ENCODE measurements around the gene MTUS2.

MTUS2 gene

GRCh38 chr13:29483623-29484022, 663.5 kb downstream of the MTUS2 start:
- H3K36me3 ChIP-seq (ENCODE audit: insufficient read depth, low read length): no peaks in the 10 kb centered on the region
- H2AFZ ChIP-seq (ENCODE audit: low read length): no peak overlapping the region
- H3K9me2 ChIP-seq (replicated peaks; ENCODE audit: low read depth, low read length): no peaks in the 10 kb centered on the region
- H3K27me3 ChIP-seq (ENCODE audit: insufficient read depth, low read length, poor library complexity, severe bottlenecking): no peaks in the 10 kb centered on the region
- H4K20me1 ChIP-seq (ENCODE audit: insufficient read depth, low read length, poor library complexity, severe bottlenecking): no peaks in the 10 kb centered on the region
- H3K4me2 ChIP-seq (ENCODE audit: low read depth, low read length, poor library complexity, severe bottlenecking): no peak overlapping the region
- no peaks in the 10 kb centered on the region for H3F3A ChIP-seq (ENCODE audit: low read depth)
- no peak for TF ChIP-seq CTCF (conservative IDR thresholded peaks at IDR 0.05; ENCODE audit: low read length)
- no peaks in the 10 kb centered on the region for H3K9me3 ChIP-seq (ENCODE audit: insufficient read depth, low read depth, low read length)
- H3K9ac ChIP-seq (ENCODE audit: low read depth, low read length, poor library complexity, severe bottlenecking): no peak overlapping the region
- H3K79me2 ChIP-seq (ENCODE audit: insufficient read depth, low read length): no peaks in the 10 kb centered on the region
- no peaks in the 10 kb centered on the region for H3K4me1 ChIP-seq (ENCODE audit: insufficient read depth, low read length, poor library complexity, severe bottlenecking)
- H3K4me3 ChIP-seq (ENCODE audit: low read length, poor library complexity, severe bottlenecking): no peak overlapping the region

GRCh38 chr13:29484236-29484635, 664.1 kb downstream of the MTUS2 start:
- Histone ChIP-seq H3K9ac (ENCODE audit: low read depth, low read length, poor library complexity, severe bottlenecking) (no peak overlapping the region), H3K4me2 (ENCODE audit: low read depth, low read length, poor library complexity, severe bottlenecking) (no peak overlapping the region), H3K27me3 (ENCODE audit: insufficient read depth, low read length, poor library complexity, severe bottlenecking) (no peaks in the 10 kb centered on the region), H3K4me1 (ENCODE audit: insufficient read depth, low read length, poor library complexity, severe bottlenecking) (no peaks in the 10 kb centered on the region), H3K36me3 (ENCODE audit: insufficient read depth, low read length) (no peaks in the 10 kb centered on the region), H2AFZ (ENCODE audit: low read length) (no peak overlapping the region), H3K4me3 (ENCODE audit: low read length, poor library complexity, severe bottlenecking) (no peak overlapping the region), H3K9me3 (ENCODE audit: insufficient read depth, low read depth, low read length) (no peaks in the 10 kb centered on the region), H3K79me2 (ENCODE audit: insufficient read depth, low read length) (no peaks in the 10 kb centered on the region), H3K9me2 (replicated peaks; ENCODE audit: low read depth, low read length) (no peaks in the 10 kb centered on the region), H3F3A (ENCODE audit: low read depth) (no peaks in the 10 kb centered on the region), H4K20me1 (ENCODE audit: insufficient read depth, low read length, poor library complexity, severe bottlenecking) (no peaks in the 10 kb centered on the region)
- TF ChIP-seq CTCF (conservative IDR thresholded peaks at IDR 0.05; ENCODE audit: low read length) (no peak), EZH2phosphoT487 (IDR thresholded peaks at IDR 0.05; ENCODE audit: borderline replicate concordance) (no peak)

GRCh38 chr13:29484796-29485195, 664.7 kb downstream of the MTUS2 start:
- H3K4me1 ChIP-seq (ENCODE audit: insufficient read depth, low read length, poor library complexity, severe bottlenecking): no peaks in the 10 kb centered on the region
- H3K4me2 ChIP-seq (ENCODE audit: low read depth, low read length, poor library complexity, severe bottlenecking): no peak overlapping the region
- H3F3A ChIP-seq (ENCODE audit: low read depth): no peaks in the 10 kb centered on the region
- H3K9me3 ChIP-seq (ENCODE audit: insufficient read depth, low read depth, low read length): no peaks in the 10 kb centered on the region
- H3K9ac ChIP-seq (ENCODE audit: low read depth, low read length, poor library complexity, severe bottlenecking): no peak overlapping the region
- no peak overlapping the region for H2AFZ ChIP-seq (ENCODE audit: low read length)
- no peak for TF ChIP-seq CTCF (conservative IDR thresholded peaks at IDR 0.05; ENCODE audit: low read length)
- no peak for TF ChIP-seq EZH2phosphoT487 (IDR thresholded peaks at IDR 0.05; ENCODE audit: borderline replicate concordance)
- H3K27me3 ChIP-seq (ENCODE audit: insufficient read depth, low read length, poor library complexity, severe bottlenecking): no peaks in the 10 kb centered on the region
- H3K36me3 ChIP-seq (ENCODE audit: insufficient read depth, low read length): no peaks in the 10 kb centered on the region
- H4K20me1 ChIP-seq (ENCODE audit: insufficient read depth, low read length, poor library complexity, severe bottlenecking): no peaks in the 10 kb centered on the region
- no peaks in the 10 kb centered on the region for H3K9me2 ChIP-seq (replicated peaks; ENCODE audit: low read depth, low read length)
- H3K4me3 ChIP-seq (ENCODE audit: low read length, poor library complexity, severe bottlenecking): no peak overlapping the region
- H3K79me2 ChIP-seq (ENCODE audit: insufficient read depth, low read length): no peaks in the 10 kb centered on the region
